Suprapubic skin (tissue), 3 donors: Measurements from ENCODE around the gene TRIM7.

ENCODE experiments used
- CTCF ChIP-seq, 2 donors: fragments of 200-600 bp in 1 of 2; fragments of 450-650 bp in 1 of 2; sonication (generic) in 1 of 2; IDR thresholded peaks; one replicate each; pipeline ENCODE4 v1.5.1; 2016 to 2019; ENCODE audit warnings: antibody characterized with exemption in 2 of 2, mild to moderate bottlenecking in 1 of 2, moderate library complexity in 1 of 2
- POLR2A ChIP-seq, 2 donors: fragments of 450-650 bp; IDR thresholded peaks; one replicate each; pipeline ENCODE4 v1.6.1; 2017; ENCODE audit warnings: antibody characterized with exemption in 2 of 2, mild to moderate bottlenecking in 2 of 2, moderate library complexity in 2 of 2

- TF ChIP-seq CTCF (IDR thresholded peaks at IDR 0.05) (no peak), POLR2A (IDR thresholded peaks at IDR 0.05) (no peak)
Observed at GRCh38 chr5:181218795-181219124, 13.8 kb upstream of the TRIM7 start.
